Natural killer cell (primary cell): ENCODE data around the gene TMEM131. TPM values are rescaled to one million over a fixed set of nuclear protein-coding genes. Genes with fewer than 3 reads are reported as not detected.

Experiments used
- ATAC-seq, 3 donors: fragments of 150-1000 bp in 2 of 3; fragments of 200-7000 bp in 1 of 3; cut with Tn5 transposase; 1 replicate in 1 of 3; 2 replicates in 2 of 3; pipeline ENCODE4 v1.10.0; 2021; ENCODE audit warnings: mild to moderate bottlenecking in 2 of 3, moderate library complexity in 2 of 3
- DNase-seq, 2 donors: peaks; one replicate each; pipeline versions ENCODE4 v3.0.0 to v3.0.0-alpha.2; 2013 to 2021; ENCODE audit warnings: mixed read lengths in 1 of 2
- H3K27ac ChIP-seq: one replicate; pipeline ENCODE4 v1.5.1; 2013; ENCODE audit warnings: mild to moderate bottlenecking, low read length
- H3K27me3 ChIP-seq: one replicate; pipeline ENCODE4 v1.6.1; 2013; ENCODE audit warnings: low read length; ENCODE audit not compliant: control insufficient read depth, insufficient read depth
- H3K36me3 ChIP-seq: one replicate; pipeline ENCODE4 v1.6.1; 2013; ENCODE audit warnings: low read length; ENCODE audit not compliant: control insufficient read depth, insufficient read depth
- H3K4me1 ChIP-seq: one replicate; pipeline ENCODE4 v1.6.1; 2013; ENCODE audit warnings: low read length; ENCODE audit not compliant: control insufficient read depth, insufficient read depth
- H3K4me3 ChIP-seq: one replicate; pipeline ENCODE4 v1.5.1; 2013; ENCODE audit warnings: low read length
- H3K9me3 ChIP-seq: one replicate; pipeline ENCODE4 v1.6.1; 2013; ENCODE audit warnings: low read length; ENCODE audit not compliant: control insufficient read depth, insufficient read depth
- H3K27ac Mint-ChIP-seq, 2 donors: one replicate each; pipeline ENCODE4 v1.8.0; 2022; ENCODE audit warnings: mild to moderate bottlenecking in 2 of 2, mixed read lengths in 2 of 2, moderate library complexity in 1 of 2
- H3K27me3 Mint-ChIP-seq, 2 donors: one replicate each; pipeline ENCODE4 v1.8.0; 2022; ENCODE audit warnings: low read depth in 2 of 2, mixed read lengths in 2 of 2
- H3K36me3 Mint-ChIP-seq: one replicate; pipeline ENCODE4 v1.8.0; 2022; ENCODE audit warnings: mixed read lengths
- H3K4me1 Mint-ChIP-seq, 2 donors: one replicate each; pipeline ENCODE4 v1.8.0; 2022; ENCODE audit warnings: mixed read lengths in 2 of 2
- H3K4me3 Mint-ChIP-seq: one replicate; pipeline ENCODE4 v1.8.0; 2022; ENCODE audit warnings: mild to moderate bottlenecking, moderate library complexity, mixed read lengths
- H3K9me3 Mint-ChIP-seq, 2 donors: one replicate each; pipeline ENCODE4 v1.8.0; 2022; ENCODE audit warnings: mixed read lengths in 2 of 2
- WGBS: methylation state at CpG from one replicate; pipeline ENCODE4 v1.1.7; 2013; ENCODE audit warnings: missing lambda C conversion rate; ENCODE audit not compliant: insufficient coverage; 5-methylcytosine and 5-hydroxymethylcytosine counted together
- intact Hi-C: fragments of 100-400 bp; cut with micrococcal nuclease; formaldehyde crosslinking; loops from one replicate; pipeline ENCODE4 v1.14.2; 2022
- total RNA-seq, 4 donors: library from RNA; stranded (reverse); fragments of 120-200 nt in 1 of 4; gene quantifications; one replicate each; pipeline versions ENCODE4 v1.2.3 to v1.2.4, GENCODE V29; 2013 to 2022
- TF ChIP-seq, protein P1 (sequence below): fragments of 200-600 bp; IDR thresholded peaks from one replicate; pipeline ENCODE4 v1.8.0; 2022; ENCODE audit warnings: antibody characterized with exemption

Gene TMEM131
- total RNA-seq, 3 donors from 2014 or later (not counting 1 experiment from before 2014, with no cell fraction given), result 44.8 to 72.1 (median 67.1) TPM

DNA sequence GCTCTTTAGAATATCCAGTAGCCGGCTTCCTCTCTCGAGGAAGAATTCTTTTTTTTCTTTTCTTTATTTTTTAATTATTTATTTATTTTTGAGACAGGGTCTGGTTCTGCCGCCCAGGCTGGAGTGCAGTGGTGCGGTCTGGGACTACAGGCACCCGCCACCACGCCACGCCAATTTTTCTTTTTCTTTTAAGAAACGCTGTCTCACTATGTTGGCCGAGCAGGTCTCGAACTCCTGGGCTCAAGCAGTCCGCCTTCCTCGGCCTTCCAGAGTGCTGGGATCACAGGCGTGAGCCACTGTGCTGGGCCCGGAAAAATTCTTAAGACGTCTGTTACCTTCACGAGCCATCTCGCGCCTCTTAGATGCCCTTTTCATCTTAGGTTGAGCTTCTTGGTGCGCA, 931 bp upstream of the TMEM131 start:
- H3K4me3 Mint-ChIP-seq, result peak overlapping the region; percentile 85
- Histone ChIP-seq H3K4me1 (peaks cover 7% of the 10 kb centered on the region), H3K27me3 (no peaks in the 10 kb centered on the region), H3K27ac (peak overlapping the region; percentile 82), H3K9me3 (no peaks in the 10 kb centered on the region), H3K36me3 (no peaks in the 10 kb centered on the region), H3K4me3 (peak overlapping the region; percentile 51)
- DNase-seq, result peak in 1 of 2 donors; percentile 15
- H3K9me3 Mint-ChIP-seq, result no peaks in the 10 kb centered on the region
- intact Hi-C loops, result no loop called here
- H3K27me3 Mint-ChIP-seq, result no peaks in the 10 kb centered on the region
- WGBS, result 91% methylated on average over 18 of the region's 19 CpGs
- ATAC-seq, result no peak
- H3K4me1 Mint-ChIP-seq, result peaks cover 25 to 35% of the 10 kb centered on the region in 2 donors
- no peaks in the 10 kb centered on the region for H3K36me3 Mint-ChIP-seq
- TF ChIP-seq, protein P1, sequence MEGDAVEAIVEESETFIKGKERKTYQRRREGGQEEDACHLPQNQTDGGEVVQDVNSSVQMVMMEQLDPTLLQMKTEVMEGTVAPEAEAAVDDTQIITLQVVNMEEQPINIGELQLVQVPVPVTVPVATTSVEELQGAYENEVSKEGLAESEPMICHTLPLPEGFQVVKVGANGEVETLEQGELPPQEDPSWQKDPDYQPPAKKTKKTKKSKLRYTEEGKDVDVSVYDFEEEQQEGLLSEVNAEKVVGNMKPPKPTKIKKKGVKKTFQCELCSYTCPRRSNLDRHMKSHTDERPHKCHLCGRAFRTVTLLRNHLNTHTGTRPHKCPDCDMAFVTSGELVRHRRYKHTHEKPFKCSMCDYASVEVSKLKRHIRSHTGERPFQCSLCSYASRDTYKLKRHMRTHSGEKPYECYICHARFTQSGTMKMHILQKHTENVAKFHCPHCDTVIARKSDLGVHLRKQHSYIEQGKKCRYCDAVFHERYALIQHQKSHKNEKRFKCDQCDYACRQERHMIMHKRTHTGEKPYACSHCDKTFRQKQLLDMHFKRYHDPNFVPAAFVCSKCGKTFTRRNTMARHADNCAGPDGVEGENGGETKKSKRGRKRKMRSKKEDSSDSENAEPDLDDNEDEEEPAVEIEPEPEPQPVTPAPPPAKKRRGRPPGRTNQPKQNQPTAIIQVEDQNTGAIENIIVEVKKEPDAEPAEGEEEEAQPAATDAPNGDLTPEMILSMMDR, result no peak
- H3K27ac Mint-ChIP-seq, result peak overlapping the region; percentile 80 to 91

DNA sequence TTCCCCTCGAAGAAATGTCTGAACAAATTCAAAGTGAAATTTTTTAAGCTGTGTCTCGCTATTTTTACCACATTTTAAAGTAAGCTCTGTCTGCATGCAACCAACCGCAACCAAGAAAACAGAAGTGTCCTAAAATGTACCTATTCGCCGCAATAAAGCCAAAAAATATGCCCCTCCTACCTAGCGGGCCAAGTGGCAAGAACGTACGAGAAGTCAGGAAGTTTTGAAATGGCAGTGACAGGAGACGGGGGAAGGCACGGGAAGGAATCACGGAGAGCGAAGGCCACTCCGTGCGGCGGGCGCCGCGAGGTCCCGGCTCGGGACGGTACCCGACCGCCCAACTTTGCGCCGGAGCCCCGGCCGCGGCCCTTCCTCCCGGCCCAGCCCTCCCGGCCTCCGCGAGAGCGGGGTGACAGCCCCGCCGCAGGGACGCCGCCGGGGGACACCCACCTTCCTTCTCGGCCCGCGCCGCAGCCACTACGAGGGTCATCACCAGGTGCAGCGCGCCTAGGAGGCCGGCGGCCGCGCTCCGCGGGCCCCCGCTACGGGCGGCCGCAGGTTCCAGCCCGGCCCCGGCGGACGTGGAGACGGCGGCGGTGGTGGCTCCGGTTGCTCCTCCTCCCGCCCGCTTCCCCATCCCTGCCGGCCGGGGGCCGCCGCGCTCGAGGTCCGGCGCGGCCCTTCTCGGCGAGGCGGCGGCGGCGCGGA, 568 bp downstream of the TMEM131 start:
- Histone ChIP-seq H3K4me1 (peaks cover 13% of the 10 kb centered on the region), H3K9me3 (no peaks in the 10 kb centered on the region), H3K27ac (peak overlapping the region; percentile 82), H3K4me3 (peak overlapping the region; percentile 51), H3K27me3 (no peaks in the 10 kb centered on the region), H3K36me3 (no peaks in the 10 kb centered on the region)
- peak overlapping the region; percentile 96 for H3K4me3 Mint-ChIP-seq
- no peaks in the 10 kb centered on the region for H3K9me3 Mint-ChIP-seq
- H3K4me1 Mint-ChIP-seq, result peaks cover 35 to 43% of the 10 kb centered on the region in 2 donors
- H3K36me3 Mint-ChIP-seq, result no peaks in the 10 kb centered on the region
- peak in 1 of 2 donors; percentile 80 for DNase-seq
- intact Hi-C loops, result no loop called here
- WGBS, result under 1% methylated on average over 81 of the region's 81 CpGs
- ATAC-seq, result peak; percentile 16 to 28 (median 26)
- TF ChIP-seq, protein P1, result no peak
- H3K27me3 Mint-ChIP-seq, result no peaks in the 10 kb centered on the region
- H3K27ac Mint-ChIP-seq, result peak overlapping the region; percentile 89 to 91

DNA sequence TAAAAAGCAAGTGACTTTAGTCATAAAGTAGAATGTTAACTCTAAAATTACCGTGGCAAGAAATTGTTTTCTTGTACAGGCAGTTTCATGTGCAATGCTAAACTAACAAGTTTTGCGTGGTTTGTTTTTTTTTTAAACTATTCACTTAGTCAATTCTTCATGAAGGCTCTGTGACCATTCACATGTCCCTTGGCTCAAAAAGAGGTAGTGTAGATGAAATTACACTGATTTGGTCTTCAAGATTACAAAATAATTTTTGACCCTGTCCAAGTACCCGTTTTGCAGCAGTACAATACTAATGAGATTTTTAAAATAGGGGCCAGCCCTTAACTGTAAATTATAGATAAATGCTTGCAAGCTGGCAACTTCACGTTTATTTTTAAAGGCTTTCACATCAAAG, 1.3 kb downstream of the TMEM131 start:
- peak overlapping the region; percentile 82 for H3K27ac ChIP-seq
- no peaks in the 10 kb centered on the region for H3K27me3 ChIP-seq
- 15% methylated on average over 4 of the region's 4 CpGs for WGBS
- Mint-ChIP-seq H3K9me3 (no peaks in the 10 kb centered on the region), H3K36me3 (no peaks in the 10 kb centered on the region), H3K4me3 (peak overlapping the region; percentile 96), H3K4me1 (peaks cover 35 to 43% of the 10 kb centered on the region in 2 donors), H3K27me3 (no peaks in the 10 kb centered on the region), H3K27ac (peak overlapping the region; percentile 89 to 91)
- ATAC-seq (no peak), DNase-seq (no peak)
- peak overlapping the region; percentile 51 for H3K4me3 ChIP-seq
- intact Hi-C loops, result no loop called here
- H3K9me3 ChIP-seq, result no peaks in the 10 kb centered on the region
- TF ChIP-seq, protein P1, result no peak
- H3K36me3 ChIP-seq, result no peaks in the 10 kb centered on the region
- peaks cover 16% of the 10 kb centered on the region for H3K4me1 ChIP-seq
